HG03039 (cell line): Measurements from ENCODE around the gene CCDC43.
"Not testable (repeated sequence)": the region's sequence is repeated elsewhere in the genome, so short reads cannot be mapped to it uniquely, and the experiment has no call there.

ENCODE experiments used
- ATAC-seq: cut with Tn5 transposase; IDR thresholded peaks from one replicate; pipeline ENCODE4 v1.9.1; 2021; ENCODE audit warnings: mild to moderate bottlenecking, moderate library complexity; ENCODE audit not compliant: unreplicated experiment

CCDC43 gene, protein sequence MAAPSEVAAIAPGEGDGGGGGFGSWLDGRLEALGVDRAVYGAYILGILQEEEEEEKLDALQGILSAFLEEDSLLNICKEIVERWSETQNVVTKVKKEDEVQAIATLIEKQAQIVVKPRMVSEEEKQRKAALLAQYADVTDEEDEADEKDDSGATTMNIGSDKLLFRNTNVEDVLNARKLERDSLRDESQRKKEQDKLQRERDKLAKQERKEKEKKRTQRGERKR

GRCh38 chr17:44689477-44690217 lies at the start of gene CCDC43:
TSS of gene CCDC43 (minus strand) at chr17:44689776. CDS start at chr17:44689753, 23 bp downstream.
- ATAC-seq = peak; percentile 75

GRCh38 chr17:44738214-44738906 lies 48.8 kb upstream of the CCDC43 start:
- no peak for ATAC-seq

DNA sequence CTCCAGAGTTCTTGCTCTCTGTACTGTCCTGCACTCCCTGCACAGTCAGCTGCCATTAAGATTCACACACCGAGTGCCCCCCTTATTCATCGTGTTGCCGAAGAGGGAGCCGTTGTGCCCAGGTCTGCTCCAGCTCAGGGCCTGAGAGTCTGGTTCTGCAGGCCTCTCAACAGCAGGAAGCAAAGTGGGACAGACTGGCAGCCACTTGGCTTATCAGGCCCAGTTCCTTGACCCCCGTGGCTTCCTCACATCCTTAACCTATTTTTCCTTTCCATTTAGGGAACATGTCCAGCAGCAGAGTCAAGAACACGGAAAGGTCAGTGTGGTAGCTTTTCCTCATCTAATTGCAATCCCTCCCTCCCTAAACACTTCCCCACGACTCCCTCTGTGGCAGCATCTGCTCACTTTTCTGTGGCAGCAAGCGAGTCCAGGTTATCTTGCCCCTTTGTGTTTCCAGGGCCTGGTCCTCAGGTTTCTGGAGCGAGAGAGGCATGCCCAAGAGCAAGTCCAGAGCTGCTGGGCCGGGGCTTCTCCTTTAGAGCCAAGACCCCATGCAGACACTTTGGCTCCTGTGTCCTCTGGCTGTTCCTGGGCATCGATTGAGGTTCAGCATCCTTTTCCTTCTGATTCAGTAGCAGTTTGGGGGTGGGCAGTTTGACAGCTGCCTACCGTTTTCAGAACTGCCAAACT lies 47.1 kb upstream of the CCDC43 start:
- ATAC-seq = no peak

DNA sequence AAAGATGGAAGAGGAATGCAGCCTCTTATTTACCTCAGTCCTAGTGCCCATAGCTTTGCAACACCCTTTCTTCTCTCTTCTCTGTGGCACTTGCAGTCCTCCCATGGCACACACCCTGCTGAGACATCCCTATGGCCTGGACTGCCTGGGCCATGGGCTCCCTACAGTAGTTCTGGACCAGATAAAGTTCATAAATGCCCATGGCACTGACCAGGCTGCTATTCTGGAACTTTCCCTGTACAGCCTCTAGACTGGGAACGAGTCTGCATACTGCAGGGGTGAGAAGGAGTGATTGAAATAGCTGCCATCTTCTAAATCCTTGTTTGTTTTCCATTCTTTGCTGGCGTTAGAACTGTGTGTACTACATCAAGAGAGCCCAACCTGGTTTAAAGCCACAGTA lies 44.7 kb upstream of the CCDC43 start:
- ATAC-seq = no peak

DNA sequence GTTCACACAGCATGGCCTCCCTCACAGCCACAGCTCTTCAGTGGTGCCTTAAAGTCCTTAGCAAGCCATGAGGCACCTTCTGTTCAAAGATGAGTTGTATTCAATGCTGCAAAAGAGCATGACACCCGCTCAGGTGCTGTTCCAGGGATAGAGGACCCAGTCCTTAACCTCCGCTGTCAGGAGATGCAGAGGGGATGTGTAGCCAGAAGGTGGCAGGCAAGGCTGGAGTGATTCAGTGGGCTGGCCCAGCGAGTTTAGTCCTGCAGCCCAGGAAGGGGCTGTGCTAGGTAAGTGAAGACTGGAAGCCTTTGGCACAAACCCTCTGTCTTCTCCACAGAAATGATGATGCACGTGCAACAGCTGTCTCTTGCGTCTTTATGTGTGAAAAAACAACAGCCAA lies 44.2 kb upstream of the CCDC43 start:
- no peak for ATAC-seq

DNA sequence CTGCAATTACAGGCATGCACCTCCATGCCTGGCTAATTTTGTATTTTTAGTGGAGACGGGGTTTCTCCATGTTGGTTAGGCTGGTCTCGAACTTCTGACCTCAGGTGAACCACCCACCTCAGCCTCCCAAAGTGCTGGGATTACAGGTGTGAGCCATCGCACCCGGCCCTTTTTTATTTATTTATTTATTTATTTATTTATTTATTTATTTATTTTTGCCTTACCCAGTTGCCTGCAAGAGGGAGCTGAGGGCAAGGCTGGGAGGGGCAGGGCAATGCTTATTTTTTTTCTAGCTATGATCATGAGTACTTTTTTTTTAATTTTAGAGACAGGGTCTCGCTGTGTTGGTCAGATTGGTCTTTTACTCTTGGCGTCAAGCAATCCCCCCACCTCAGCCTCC lies 36.5 kb upstream of the CCDC43 start:
- not testable (repeated sequence) for ATAC-seq

GRCh38 chr17:44722254-44722653 lies 32.7 kb upstream of the CCDC43 start:
- no peak for ATAC-seq

GRCh38 chr17:44719444-44719843 lies 29.9 kb upstream of the CCDC43 start:
- ATAC-seq = no peak

- ATAC-seq = no peak
Measured at GRCh38 chr17:44708401-44709263, 19.1 kb upstream of the CCDC43 start, which contains the start of gene DBF4B. TSS of gene DBF4B (plus strand) at chr17:44708665. CDS start at chr17:44708821, 156 bp downstream.

- no peak for ATAC-seq
Measured at GRCh38 chr17:44707755-44708400, 18.3 kb upstream of the CCDC43 start.

DNA sequence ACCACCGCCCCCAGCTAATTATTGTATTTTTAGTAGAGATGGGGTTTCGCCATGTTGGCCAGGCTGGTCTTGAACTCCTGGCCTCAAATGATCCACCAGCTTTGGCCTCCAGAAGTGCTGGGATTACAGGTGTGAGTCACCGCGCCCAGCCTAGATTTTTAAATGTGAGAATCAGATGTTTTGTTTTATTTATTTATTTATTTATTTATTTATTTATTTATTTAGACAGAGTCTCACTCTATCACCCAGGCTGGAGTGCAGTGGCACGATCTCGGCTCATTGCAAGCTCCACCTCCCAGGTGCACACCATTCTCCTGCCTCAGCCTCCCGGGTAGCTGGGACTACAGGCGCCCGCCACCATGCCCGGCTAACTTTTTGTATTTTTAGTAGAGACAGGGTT lies 10.7 kb upstream of the CCDC43 start:
- not testable (repeated sequence) for ATAC-seq

DNA sequence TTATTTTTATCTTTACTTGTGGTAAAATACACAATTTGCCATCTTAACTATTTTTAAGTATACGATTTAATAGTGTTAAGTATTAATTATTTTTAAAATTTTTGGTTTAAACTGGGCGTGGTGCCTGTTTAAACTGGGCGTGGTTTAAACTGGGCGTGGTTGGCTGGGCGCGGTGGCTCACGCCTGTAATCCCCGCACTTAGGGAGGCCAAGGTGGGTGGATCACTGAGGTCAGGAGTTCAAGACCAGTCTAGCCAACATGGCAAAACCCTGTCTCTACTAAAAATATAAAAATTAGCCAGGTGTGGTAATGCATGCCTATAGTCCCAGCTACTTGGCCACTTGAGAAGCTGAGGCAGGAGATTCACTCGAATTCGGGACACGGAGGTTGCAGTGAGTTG lies 4.0 kb upstream of the CCDC43 start:
- ATAC-seq = no peak

- ATAC-seq = not testable (repeated sequence)
Measured at GRCh38 chr17:44690746-44691306, 1.2 kb upstream of the CCDC43 start.

GRCh38 chr17:44688675-44689476 lies 700 bp downstream of the CCDC43 start:
- peak; percentile 13 for ATAC-seq

DNA sequence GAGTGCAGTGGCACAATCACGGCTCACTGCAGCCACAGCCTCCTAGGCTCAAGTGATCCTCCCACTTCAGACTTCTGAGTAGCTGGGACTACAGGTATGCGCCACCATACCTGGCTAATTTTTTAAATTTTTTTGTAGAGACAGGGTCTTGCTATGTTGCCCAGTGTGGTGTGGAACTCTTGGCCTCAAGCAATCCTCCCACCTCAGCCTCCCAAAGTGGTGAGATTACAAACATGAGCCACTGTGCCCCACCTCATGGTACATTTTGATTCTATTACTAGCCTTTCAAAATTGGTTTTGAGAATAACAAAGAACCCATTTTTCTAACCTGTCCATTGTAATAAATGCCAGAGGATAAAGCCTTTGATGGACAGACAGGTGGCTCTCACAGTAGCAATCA lies 1.4 kb downstream of the CCDC43 start:
- ATAC-seq = no peak

- ATAC-seq = no peak
Measured at GRCh38 chr17:44687756-44688155, 1.8 kb downstream of the CCDC43 start.

- not testable (repeated sequence) for ATAC-seq
Measured at GRCh38 chr17:44683303-44683702, 6.3 kb downstream of the CCDC43 start.

DNA sequence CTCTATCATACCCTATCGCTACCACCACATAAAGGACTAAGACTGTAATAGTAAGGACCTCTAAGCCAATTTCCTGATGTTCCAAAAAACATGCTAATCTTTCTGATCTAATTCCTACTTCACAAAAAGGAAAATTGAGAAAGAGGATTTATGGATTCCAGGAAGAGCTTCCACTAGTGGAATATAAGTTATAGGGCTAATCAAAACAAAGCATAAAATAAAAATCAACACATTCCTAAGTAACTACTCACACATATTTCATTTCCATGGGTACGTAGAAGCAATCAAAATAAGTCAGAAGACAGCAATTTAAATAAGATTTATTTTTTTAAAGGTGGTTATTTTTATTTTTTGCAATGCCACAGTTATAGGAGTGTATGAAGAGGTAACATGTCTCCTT lies 12.4 kb downstream of the CCDC43 start:
- no peak for ATAC-seq

- ATAC-seq = no peak
Measured at GRCh38 chr17:44673893-44674292, 15.7 kb downstream of the CCDC43 start.
